Brain pericyte (primary cell): ENCODE measurements around the gene CACNG1.
"Not testable (repeated sequence)": the region's sequence is repeated elsewhere in the genome, so short reads cannot be mapped to it uniquely, and the experiment has no call there.

ENCODE experiments used
- DNase-seq: peaks from one replicate; pipeline ENCODE4 v3.0.0-alpha.2; 2012; ENCODE audit warnings: low read depth, low spot score

Gene CACNG1

DNA sequence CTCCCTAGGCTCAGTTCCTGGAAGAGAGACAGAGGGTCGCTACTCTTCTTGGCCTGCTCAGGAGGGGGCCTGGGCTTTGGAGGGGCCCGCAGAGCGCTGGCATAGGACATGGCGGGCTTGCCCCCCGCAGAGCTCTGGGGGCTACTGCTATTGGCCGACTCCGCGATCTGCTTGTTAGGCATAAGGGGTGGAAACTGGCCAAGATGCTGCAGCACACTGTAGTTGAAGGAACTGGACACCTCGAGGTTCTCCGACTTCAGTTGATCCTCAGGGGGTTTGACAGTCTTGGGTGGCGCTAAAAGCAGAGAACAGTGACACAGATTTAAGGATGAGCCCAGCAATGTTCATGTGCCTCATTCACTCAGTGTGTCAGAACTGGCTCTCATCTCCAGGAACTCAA is 33.9 kb downstream of the CACNG1 start:
- no peak for DNase-seq

DNA sequence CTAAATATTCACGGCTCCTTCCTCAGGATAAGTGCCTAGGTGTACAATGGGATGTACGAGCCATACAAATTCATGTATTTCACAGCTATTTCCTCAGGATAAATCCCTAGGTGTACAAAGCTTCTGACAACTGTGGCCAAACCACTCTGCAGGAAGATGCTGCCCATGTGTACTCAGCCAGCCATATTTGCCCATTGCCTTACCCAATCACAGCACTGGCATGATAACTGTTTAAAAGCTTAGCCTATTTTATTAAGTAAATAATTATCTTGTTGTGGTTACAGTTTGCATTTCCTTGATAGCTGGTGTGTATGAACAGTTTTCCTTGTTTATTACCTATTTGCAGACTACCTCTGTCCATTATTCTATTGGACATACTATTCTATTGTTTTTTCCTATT is 35.1 kb downstream of the CACNG1 start:
- no peak for DNase-seq

DNA sequence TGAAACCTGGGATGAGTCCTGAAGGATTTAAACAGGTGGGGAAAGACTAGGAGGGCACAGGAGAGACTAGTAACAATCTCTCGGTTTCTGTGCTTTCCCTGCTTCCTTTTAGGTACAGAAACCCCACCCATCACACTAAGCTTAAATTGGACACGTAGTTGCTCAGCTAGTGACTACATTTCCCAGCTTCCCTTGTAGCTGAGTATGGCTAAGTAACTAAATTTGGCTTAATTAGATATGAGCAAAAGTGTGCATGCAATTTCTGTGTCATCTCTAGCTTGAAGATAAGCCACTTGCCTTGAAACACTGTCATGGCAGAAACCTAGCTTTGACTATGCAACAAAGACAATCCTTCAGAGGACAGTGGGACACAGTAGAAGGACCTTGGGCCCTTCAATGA is 36.5 kb downstream of the CACNG1 start:
- DNase-seq, result no peak

DNA sequence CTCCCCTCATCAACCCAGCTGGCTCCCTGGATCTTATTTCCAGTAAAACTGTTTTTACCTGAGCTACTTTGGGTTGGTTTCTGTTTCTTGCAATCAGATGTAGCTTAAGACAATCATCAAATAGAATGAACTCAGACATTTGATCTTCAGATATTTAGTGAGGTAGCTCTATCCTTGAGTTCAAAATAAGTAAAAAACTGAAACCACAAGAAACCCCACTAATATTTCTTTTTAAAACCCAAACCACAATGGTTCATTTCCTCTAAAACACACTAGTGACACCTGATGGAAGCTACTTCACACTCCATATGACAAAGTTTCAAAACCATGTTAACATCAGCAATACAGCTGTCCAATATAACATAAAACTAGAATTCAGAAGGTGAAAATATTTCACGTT is 37.8 kb downstream of the CACNG1 start:
- DNase-seq, result no peak

DNA sequence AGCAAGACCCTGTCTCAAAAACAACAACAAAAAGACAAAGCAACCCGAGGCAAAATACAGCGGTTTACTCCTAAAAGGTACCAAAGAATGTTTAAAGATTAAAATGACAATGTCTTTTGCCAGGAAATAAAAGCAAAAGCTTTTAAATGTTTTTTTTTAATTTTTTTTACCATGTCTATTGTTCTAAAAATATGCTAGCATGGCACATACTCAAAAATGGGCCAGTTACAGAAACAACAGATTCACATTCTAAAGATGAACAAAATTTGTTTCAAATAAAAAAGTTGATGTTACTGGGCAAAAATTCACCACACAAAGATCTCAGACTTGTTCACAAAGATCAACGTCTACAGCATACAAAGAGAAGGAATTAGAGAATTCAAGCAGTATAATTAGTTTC is 41.1 kb downstream of the CACNG1 start:
- no peak for DNase-seq

DNA sequence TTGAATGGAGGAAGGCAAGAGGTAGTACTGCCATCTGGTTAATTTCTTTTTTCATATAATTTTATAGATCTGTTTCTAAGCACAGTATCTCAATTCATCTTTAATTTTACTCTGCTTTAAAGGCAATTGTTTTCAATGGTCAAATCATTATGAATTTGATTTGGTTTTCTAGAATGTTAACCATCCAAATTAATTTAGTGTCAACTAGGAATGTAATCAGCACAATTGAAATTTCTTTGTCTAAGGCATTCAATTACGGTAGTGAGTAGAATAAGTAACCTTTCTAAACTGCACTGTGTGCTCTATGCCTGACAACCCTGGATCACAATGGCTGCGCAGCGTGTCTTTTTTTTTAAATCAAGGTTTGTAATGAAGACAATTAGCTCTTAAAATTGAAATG is 44.3 kb downstream of the CACNG1 start:
- no peak for DNase-seq

DNA sequence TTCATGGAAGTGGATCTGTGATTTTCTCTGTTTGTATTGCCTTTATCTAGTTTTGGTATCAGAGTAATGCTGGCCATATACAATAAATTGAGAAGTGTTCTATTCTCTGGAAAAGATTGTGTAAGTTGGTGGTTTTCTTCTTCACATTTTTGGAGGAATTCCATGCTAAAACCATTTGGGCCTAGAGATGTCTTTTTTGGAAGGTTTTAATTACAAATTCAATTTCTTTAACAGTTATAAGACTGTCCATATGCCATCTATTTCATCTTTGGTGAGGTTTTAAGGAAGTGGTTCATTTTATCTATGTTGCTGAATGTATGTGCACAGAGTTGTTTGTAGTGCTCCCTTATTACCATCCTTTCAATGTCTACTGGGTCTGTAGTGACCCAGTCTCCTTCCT is 46.0 kb downstream of the CACNG1 start:
- no peak for DNase-seq

DNA sequence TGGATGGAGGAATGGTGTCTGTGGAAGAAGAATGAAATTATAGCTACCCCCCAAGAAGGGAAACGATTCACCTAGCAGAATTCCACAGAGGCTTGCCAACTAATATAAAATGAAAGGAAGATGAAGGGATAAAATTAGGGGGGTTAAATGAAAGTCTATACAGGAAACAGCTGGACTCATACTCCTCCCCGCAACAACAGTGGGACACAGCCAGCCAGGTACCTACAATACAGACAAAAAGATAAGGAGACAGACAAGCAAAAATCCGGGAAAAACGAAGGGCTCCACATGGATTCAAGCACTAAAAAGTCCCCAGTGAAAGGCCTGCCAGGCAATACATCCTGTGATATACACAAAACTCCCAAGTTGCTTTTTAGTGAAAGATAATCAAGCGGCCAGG is 47.9 kb downstream of the CACNG1 start:
- no peak for DNase-seq

DNA sequence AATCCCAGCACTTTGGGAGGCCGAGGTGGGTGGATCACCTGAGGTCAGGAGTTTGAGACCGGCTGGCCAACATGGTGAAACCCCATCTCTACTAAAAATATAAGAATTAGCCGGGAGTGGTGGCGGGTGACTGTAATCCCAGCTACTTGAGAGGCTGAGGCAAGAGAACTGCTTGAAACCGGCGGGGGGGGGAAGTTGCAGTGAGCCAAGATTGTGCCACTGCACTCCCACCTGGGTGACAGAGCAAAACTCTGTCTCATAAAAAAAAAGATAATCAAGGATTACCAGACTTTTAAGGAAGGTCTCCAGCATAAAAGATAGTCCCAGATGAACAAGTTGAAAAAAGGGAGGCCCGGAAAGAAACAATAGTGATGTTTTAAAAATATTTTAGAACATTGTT is 48.4 kb downstream of the CACNG1 start:
- DNase-seq, result not testable (repeated sequence)

DNA sequence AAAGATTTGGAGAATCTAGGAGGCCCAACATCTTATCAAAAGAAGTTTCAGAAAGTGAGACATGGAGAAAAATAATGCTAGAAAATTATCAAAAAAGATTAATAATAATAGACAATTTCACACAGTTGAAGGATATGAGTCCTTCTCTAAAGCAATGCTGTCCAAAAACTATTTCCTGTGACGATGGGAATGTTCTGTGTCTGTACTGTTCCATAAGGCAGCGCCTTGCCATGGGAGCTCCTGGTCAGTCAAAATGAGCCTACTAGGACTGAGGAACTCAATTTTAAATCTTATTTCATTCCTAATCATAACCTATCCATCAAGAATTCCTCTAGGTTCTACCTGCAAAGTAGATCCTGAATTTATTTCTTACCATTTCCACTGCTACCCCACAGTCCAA is 49.0 kb downstream of the CACNG1 start:
- DNase-seq, result no peak

DNA sequence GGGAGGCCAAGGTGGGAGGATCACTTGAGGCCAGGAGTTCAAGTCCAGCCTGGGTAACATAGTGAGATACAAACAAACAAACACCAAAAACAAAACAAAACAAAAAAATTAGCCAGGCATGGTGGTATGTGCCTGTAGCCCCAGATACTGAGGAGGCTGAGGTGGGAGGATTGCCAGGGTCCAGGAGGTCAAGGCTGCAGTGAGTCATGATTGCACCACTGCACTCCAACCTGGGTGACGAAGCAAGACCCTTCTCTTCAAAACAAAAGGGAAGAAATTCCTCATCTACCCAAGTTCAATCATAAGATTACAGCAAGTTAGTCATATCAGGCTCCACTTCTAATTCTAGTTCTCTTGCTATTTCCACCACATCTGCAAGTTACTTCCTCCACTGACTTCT is 50.9 kb downstream of the CACNG1 start:
- DNase-seq, result peak; percentile 31

DNA sequence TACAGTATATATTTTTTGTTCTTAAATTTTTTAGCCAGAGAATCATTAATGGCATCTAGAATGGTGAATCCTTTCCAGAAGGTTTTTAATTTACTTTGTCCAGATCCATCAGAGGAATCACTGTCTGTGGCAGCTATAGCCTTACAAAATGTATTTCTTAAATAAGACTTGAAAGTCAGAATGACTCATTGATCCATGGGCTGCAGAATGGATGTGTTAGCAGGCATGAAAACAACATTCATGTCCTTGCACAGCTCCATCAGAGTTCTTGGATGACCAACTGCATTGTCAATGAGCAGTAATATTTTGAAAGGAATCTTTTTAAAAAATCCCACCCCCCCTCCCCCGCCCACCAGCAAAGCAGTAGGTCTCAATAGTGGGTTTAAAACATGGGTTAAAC is 51.4 kb downstream of the CACNG1 start:
- DNase-seq, result no peak

DNA sequence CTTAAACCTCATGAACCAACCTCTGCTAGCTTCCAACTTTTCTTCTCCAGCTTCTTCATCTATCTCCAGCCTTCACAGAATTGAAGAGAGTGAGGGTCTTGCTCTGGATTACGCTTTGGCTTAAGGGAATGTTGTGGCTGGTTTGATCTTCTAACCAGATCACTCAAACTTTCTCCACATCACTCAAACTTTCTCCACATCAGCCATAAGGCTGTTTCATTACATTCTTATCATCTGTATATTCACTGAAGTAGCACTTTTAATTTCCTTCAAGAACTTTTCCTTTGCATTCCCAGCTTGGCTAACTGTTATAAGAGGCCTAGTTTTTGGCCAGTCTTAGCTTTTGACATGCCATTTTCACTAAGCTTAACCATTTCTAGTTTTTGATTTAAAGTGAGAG is 52.3 kb downstream of the CACNG1 start:
- no peak for DNase-seq

DNA sequence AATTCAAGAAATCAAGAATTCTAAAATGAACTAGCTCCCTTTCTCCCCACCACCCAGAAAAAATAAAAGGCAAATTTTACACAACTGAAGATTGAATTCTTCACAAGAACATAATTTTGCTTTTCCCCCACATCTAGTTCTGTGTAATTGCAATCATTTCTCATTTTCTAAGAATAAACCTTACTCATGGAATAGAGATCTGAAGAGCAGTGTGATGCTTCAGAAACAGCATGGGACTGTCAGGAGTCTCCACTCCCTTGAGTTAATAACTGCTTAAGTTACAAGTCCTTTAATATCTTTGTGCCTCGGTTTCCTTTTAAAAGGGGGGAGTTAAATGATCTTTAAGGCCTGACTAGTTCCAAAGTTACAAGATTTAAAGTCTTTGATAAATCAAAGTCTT is 53.7 kb downstream of the CACNG1 start:
- DNase-seq, result no peak

DNA sequence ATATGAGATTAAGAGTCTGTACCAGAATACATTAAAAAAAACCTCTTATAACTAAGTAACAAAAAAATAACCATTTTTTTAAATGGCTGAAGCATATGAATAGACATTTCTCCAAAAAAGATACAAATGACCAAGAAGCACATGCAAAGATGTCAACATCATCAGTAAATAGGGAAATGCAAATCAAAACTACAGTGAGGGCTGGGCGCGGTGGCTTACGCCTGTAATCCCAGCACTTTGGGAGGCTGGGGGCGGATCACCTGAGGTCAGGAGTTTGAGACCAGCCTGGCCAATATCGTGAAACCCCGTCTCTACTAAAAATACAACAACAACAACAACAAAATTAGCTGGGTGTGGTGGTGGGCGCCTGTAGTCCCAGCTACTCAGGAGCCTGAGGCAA is 60.3 kb downstream of the CACNG1 start:
- not testable (repeated sequence) for DNase-seq

DNA sequence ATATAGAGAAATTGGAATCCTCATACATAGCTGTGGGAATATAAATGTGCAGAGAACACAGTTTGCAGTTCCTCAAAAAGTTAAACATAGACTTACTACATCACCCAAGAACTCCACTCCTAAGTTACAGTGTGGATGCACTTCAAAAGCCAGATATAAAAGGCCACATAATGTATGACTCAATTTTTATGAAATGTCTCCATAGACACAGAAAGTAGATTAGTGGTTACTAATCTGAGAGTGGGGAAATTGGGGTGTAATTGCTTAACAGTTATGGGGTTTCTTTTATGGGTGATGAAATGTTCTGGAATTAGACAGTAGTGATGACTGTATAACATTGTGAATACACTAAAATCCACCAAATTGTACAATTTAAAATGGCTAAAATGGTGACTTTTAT is 60.9 kb downstream of the CACNG1 start:
- no peak for DNase-seq
